K562 (cell line): ENCODE measurements around the gene RBM20. TPM values are rescaled to one million over a fixed set of nuclear protein-coding genes. Genes with fewer than 3 reads are reported as not detected.
A peak's percentile ranks its signal among the peaks of the same experiment; 100 is the strongest.

Source experiments
- EGR1 ChIP-seq: fragments of 450-650 bp; conservative IDR thresholded peaks from 2 replicates; pipeline ENCODE4 v1.6.1; 2017; ENCODE audit warnings: mild to moderate bottlenecking
- FOS ChIP-seq: IDR thresholded peaks from 3 replicates; pipeline ENCODE4 v1.6.1; 2011; ENCODE audit not compliant: insufficient read length; ENCODE audit errors: extremely low read depth
- FOXM1 ChIP-seq, 2 experiments: fragments of 450-650 bp in 1 of 2; sonication (generic) in 1 of 2; formaldehyde crosslinking in 1 of 2; IDR thresholded peaks; 2 replicates each; pipeline versions ENCODE4 v1.6.1 to v1.9.0; 2017 to 2022; ENCODE audit warnings: low read depth in 2 of 2, mild to moderate bottlenecking in 2 of 2, missing genetic modification reagents in 1 of 2, moderate library complexity in 1 of 2
- NRF1 ChIP-seq, 2 experiments: fragments of 450-650 bp; IDR thresholded peaks in 1 of 2; conservative IDR thresholded peaks in 1 of 2; 2 replicates each; pipeline ENCODE4 v1.6.1; 2014; ENCODE audit warnings: mild to moderate bottlenecking in 2 of 2
- PML ChIP-seq: IDR thresholded peaks from 2 replicates; pipeline ENCODE4 v1.6.1; 2012; ENCODE audit warnings: low read length, inconsistent platforms
- PTTG1 ChIP-seq: fragments of 450-650 bp; IDR thresholded peaks from 2 replicates; pipeline ENCODE4 v1.6.1; 2016; ENCODE audit warnings: low read depth, mild to moderate bottlenecking, missing genetic modification characterization, missing compliant biosample characterization
- RAD51 ChIP-seq: fragments of 450-650 bp; IDR thresholded peaks from 2 replicates; pipeline ENCODE4 v1.7.1; 2016; ENCODE audit warnings: low read depth, mild to moderate bottlenecking, borderline replicate concordance
- SMARCA4 ChIP-seq: fragments of 450-650 bp; IDR thresholded peaks from 2 replicates; pipeline ENCODE4 v1.6.1; 2016
- SMARCE1 ChIP-seq: fragments of 450-650 bp; IDR thresholded peaks from 2 replicates; pipeline ENCODE4 v1.7.1; 2016; ENCODE audit warnings: mild to moderate bottlenecking
- TAF1 ChIP-seq: IDR thresholded peaks from 2 replicates; pipeline ENCODE4 v1.6.1; 2011; ENCODE audit warnings: mild to moderate bottlenecking, low read length, moderate library complexity; ENCODE audit not compliant: insufficient read depth, control insufficient read depth, severe bottlenecking; ENCODE audit errors: extremely low read depth
- ZNF280B ChIP-seq: fragments of 250-450 bp; sonication (Bioruptor Pico); IDR thresholded peaks from 2 replicates; pipeline ENCODE4 v1.5.1; 2021; ENCODE audit warnings: mild to moderate bottlenecking
- polyA plus RNA-seq, 8 experiments: library from polyadenylated mRNA; depleted of rRNA in 4 of 8; stranded (reverse) in 5 of 8; unstranded in 3 of 8; fragments of >200 nt; fragmentation: Nextera tagmentation in 2 of 8; fragmentation: Illumina TruSeq in 1 of 8; extraction: Ambion mirVana in 2 of 8; extraction: Trizol in 1 of 8; gene quantifications; 2 replicates each; pipeline versions ENCODE4 v1.2.1 to v1.2.3, GENCODE V29; 2011 to 2014; ENCODE audit warnings: inconsistent platforms in 1 of 8, missing spikeins in 1 of 8
- total RNA-seq, 7 experiments: library from RNA; depleted of rRNA in 6 of 7; stranded (reverse); fragments of >200 nt in 6 of 7; fragmentation: Illumina TruSeq in 2 of 7; extraction: Trizol in 2 of 7; gene quantifications; 2 replicates each; pipeline versions ENCODE4 v1.2.1 to v1.2.3, GENCODE V29; 2011 to 2021; ENCODE audit warnings: low replicate concordance in 1 of 7
- TF ChIP-seq, protein P1 (sequence below), 2 experiments: fragments of 450-650 bp; formaldehyde crosslinking in 1 of 2; IDR thresholded peaks; 2 replicates each; pipeline versions ENCODE4 v1.4.0 to v1.6.1; 2014 to 2020; ENCODE audit warnings: mild to moderate bottlenecking in 2 of 2, borderline replicate concordance in 1 of 2, low read depth in 1 of 2
- TF ChIP-seq, protein P2 (sequence below), 3 experiments: fragments of 200-800 bp in 1 of 3; sonication (Bioruptor generic) in 1 of 3; sonication (generic) in 1 of 3; formaldehyde crosslinking in 1 of 3; IDR thresholded peaks; 2 replicates each; pipeline versions ENCODE4 v1.6.1 to v1.8.0; 2016 to 2022; ENCODE audit warnings: mild to moderate bottlenecking in 2 of 3, missing compliant biosample characterization in 2 of 3, missing genetic modification characterization in 2 of 3, missing genetic modification reagents in 1 of 3
- TF ChIP-seq, protein P3 (sequence below): sonication (generic); formaldehyde crosslinking; IDR thresholded peaks from 2 replicates; pipeline ENCODE4 v1.9.0; 2022; ENCODE audit warnings: mild to moderate bottlenecking, missing genetic modification reagents

The RBM20 gene
- total and polyA plus RNA-seq, 9 of the 15 experiments (the other 6 are each of a cell fraction or from before 2014, with no cell fraction given), result 0.63 to 5.7 (median 3.2) TPM

GRCh38 chr10:110871298-110872084 is 227.4 kb downstream of the RBM20 start, which contains the start of gene PDCD4 (continued):
- TF ChIP-seq, protein P1, sequence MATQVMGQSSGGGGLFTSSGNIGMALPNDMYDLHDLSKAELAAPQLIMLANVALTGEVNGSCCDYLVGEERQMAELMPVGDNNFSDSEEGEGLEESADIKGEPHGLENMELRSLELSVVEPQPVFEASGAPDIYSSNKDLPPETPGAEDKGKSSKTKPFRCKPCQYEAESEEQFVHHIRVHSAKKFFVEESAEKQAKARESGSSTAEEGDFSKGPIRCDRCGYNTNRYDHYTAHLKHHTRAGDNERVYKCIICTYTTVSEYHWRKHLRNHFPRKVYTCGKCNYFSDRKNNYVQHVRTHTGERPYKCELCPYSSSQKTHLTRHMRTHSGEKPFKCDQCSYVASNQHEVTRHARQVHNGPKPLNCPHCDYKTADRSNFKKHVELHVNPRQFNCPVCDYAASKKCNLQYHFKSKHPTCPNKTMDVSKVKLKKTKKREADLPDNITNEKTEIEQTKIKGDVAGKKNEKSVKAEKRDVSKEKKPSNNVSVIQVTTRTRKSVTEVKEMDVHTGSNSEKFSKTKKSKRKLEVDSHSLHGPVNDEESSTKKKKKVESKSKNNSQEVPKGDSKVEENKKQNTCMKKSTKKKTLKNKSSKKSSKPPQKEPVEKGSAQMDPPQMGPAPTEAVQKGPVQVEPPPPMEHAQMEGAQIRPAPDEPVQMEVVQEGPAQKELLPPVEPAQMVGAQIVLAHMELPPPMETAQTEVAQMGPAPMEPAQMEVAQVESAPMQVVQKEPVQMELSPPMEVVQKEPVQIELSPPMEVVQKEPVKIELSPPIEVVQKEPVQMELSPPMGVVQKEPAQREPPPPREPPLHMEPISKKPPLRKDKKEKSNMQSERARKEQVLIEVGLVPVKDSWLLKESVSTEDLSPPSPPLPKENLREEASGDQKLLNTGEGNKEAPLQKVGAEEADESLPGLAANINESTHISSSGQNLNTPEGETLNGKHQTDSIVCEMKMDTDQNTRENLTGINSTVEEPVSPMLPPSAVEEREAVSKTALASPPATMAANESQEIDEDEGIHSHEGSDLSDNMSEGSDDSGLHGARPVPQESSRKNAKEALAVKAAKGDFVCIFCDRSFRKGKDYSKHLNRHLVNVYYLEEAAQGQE (IDR thresholded peaks at IDR 0.05; ENCODE audit: borderline replicate concordance), result 0 out of 2 replicates have a peak, but pooled peaks have one; percentile 16
- TF ChIP-seq, protein P1 (CRISPR knock-in tag; IDR thresholded peaks at IDR 0.05; ENCODE audit: low read depth), result no peak
- peak; percentile 41; the same call in 1 of the 2 replicates for TF ChIP-seq SMARCA4
- peak; percentile 83 for TF ChIP-seq EGR1
- TF ChIP-seq NRF1 (conservative IDR thresholded peaks at IDR 0.05 in 1 of 2, IDR thresholded peaks at IDR 0.05 in 1 of 2), result peak; percentile 93 to 94
- peak; percentile 16; the same call in 1 of the 2 replicates for TF ChIP-seq PML
- 0 out of 2 replicates have a peak, but pooled peaks have one; percentile 16 for TF ChIP-seq RAD51
- TF ChIP-seq, protein P2, sequence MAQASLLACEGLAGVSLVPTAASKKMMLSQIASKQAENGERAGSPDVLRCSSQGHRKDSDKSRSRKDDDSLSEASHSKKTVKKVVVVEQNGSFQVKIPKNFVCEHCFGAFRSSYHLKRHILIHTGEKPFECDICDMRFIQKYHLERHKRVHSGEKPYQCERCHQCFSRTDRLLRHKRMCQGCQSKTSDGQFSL (CRISPR knock-in tag; IDR thresholded peaks at IDR 0.05), result no peak
- TF ChIP-seq, protein P2 (tag; IDR thresholded peaks at IDR 0.05), result no peak
- peak; percentile 47 for TF ChIP-seq FOS
- peak; percentile 78 for TF ChIP-seq TAF1
- TF ChIP-seq SMARCE1, result peak; percentile 45; the same call in 1 of the 2 replicates
- TF ChIP-seq, protein P3, sequence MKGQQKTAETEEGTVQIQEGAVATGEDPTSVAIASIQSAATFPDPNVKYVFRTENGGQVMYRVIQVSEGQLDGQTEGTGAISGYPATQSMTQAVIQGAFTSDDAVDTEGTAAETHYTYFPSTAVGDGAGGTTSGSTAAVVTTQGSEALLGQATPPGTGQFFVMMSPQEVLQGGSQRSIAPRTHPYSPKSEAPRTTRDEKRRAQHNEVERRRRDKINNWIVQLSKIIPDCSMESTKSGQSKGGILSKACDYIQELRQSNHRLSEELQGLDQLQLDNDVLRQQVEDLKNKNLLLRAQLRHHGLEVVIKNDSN (CRISPR knock-in tag), result peak; percentile 68
- no peak for TF ChIP-seq ZNF280B (CRISPR knock-in tag)
- peak; percentile 50; the same call in 1 of the 2 replicates for TF ChIP-seq FOXM1 (IDR thresholded peaks at IDR 0.05; ENCODE audit: low read depth)
- TF ChIP-seq FOXM1 (CRISPR knock-in tag; IDR thresholded peaks at IDR 0.05; ENCODE audit: low read depth), result no peak
- TF ChIP-seq PTTG1 (tag), result no peak
